GM12878 (cell line): ENCODE measurements around the gene BAHD1. TPM values are rescaled to one million over a fixed set of nuclear protein-coding genes. Genes with fewer than 3 reads are reported as not detected.

Experiments
- ATAC-seq: fragments of 200-7000 bp; cut with Tn5 transposase; 3 replicates; pipeline ENCODE4 v1.9.1; 2020; ENCODE audit warnings: mild to moderate bottlenecking, moderate library complexity
- BruUV-seq: library from RNA; stranded (reverse); fragments of 400-500 nt; replicated peaks from 2 replicates; lab custom pipeline; 2021; lab: Mats Ljungman, UMichigan
- CTCF ChIA-PET: fragments of 300-600 bp; sonication (Branson Sonifier 250); formaldehyde crosslinking; extraction: SDS; loops from one replicate; lab custom pipeline; 2021; ENCODE audit warnings: inconsistent platforms; lab: Yijun Ruan, JAX
- POLR2A ChIA-PET: fragments of 350-600 bp; formaldehyde crosslinking; extraction: SDS; loops from one replicate; lab custom pipeline; 2021; ENCODE audit warnings: inconsistent platforms; lab: Charles Lee
- RAD21 ChIA-PET: fragments of 300-600 bp; sonication (Branson Sonifier 250); formaldehyde crosslinking; loops from one replicate; lab custom pipeline; 2023; ENCODE audit warnings: antibody characterized with exemption; ENCODE audit not compliant: unreplicated experiment; lab: Charles Lee
- SMC1A ChIA-PET: fragments of 300-600 bp; sonication (Branson Sonifier 250); formaldehyde crosslinking; loops from one replicate; lab custom pipeline; 2023; ENCODE audit not compliant: unreplicated experiment, uncharacterized antibody; lab: Charles Lee
- DNase-seq: peaks from one replicate; pipeline ENCODE4 v3.0.0-alpha.2; 2011; ENCODE audit warnings: low read depth, low spot score
- FAIRE-seq: peaks from 3 replicates; lab custom pipeline; 2011; peaks lifted over from hg19 to GRCh38; lab: Jason Lieb, UNC
- H2AFZ ChIP-seq: 2 replicates; pipeline ENCODE4 v1.6.0; 2011; ENCODE audit warnings: low read depth, low read length, control low read depth; ENCODE audit not compliant: control insufficient read depth
- H3K27ac ChIP-seq: 2 replicates; pipeline ENCODE4 v1.5.1; 2011; ENCODE audit warnings: control low read depth; ENCODE audit not compliant: control insufficient read depth, insufficient read depth
- H3K27me3 ChIP-seq, 2 experiments: replicated peaks in 1 of 2; 2 replicates each; pipeline versions ENCODE4 v1.6.0 to v1.6.1; 2011; ENCODE audit warnings: low read length in 1 of 2; ENCODE audit not compliant: control insufficient read depth in 2 of 2, insufficient read depth in 2 of 2
- H3K36me3 ChIP-seq, 2 experiments: 2 replicates each; pipeline ENCODE4 v1.5.1; 2011; ENCODE audit warnings: low read length in 1 of 2; ENCODE audit not compliant: control insufficient read depth in 2 of 2, insufficient read depth in 2 of 2
- H3K4me1 ChIP-seq: 2 replicates; pipeline ENCODE4 v1.6.1; 2011; ENCODE audit warnings: mild to moderate bottlenecking, low read length, moderate library complexity, mixed read lengths; ENCODE audit not compliant: control insufficient read depth, insufficient read depth
- H3K4me2 ChIP-seq: 2 replicates; pipeline ENCODE4 v1.6.0; 2011; ENCODE audit warnings: control low read depth; ENCODE audit not compliant: control insufficient read depth, insufficient read depth
- H3K4me3 ChIP-seq: fragments of 200-600 bp; sonication (generic); 2 replicates; pipeline ENCODE4 v1.5.1; 2016
- H3K79me2 ChIP-seq: 2 replicates; pipeline ENCODE4 v1.6.0; 2011; ENCODE audit warnings: low read length; ENCODE audit not compliant: control insufficient read depth, insufficient read depth
- H3K9ac ChIP-seq: 2 replicates; pipeline ENCODE4 v1.8.0; 2011; ENCODE audit warnings: low read length, control low read depth, mixed read lengths; ENCODE audit not compliant: control insufficient read depth, insufficient read depth
- H3K9me3 ChIP-seq: replicated peaks from 3 replicates; pipeline ENCODE4 v1.5.1; 2011; ENCODE audit warnings: mild to moderate bottlenecking, low read length; ENCODE audit not compliant: control insufficient read depth, insufficient read depth
- H4K20me1 ChIP-seq: 2 replicates; pipeline ENCODE4 v1.6.0; 2011; ENCODE audit not compliant: control insufficient read depth, insufficient read depth
- ATF3 ChIP-seq: IDR thresholded peaks from 2 replicates; pipeline ENCODE4 v1.6.1; 2011; ENCODE audit warnings: low read depth, mild to moderate bottlenecking, low read length, moderate library complexity, borderline replicate concordance; ENCODE audit errors: extremely low read depth
- BCLAF1 ChIP-seq: fragments of 450-650 bp; IDR thresholded peaks from 2 replicates; pipeline ENCODE4 v1.6.1; 2017; ENCODE audit warnings: antibody characterized with exemption, mild to moderate bottlenecking, moderate library complexity
- CBX5 ChIP-seq: sonication (generic); IDR thresholded peaks from 2 replicates; pipeline ENCODE4 v1.6.1; 2016; ENCODE audit warnings: low read depth, moderate library complexity, mild to moderate bottlenecking, inconsistent platforms
- E2F4 ChIP-seq: IDR thresholded peaks from 2 replicates; pipeline ENCODE4 v1.6.1; 2012; ENCODE audit warnings: low read depth, low read length, improper control_type of control experiment
- LARP7 ChIP-seq: fragments of 450-650 bp; IDR thresholded peaks from 2 replicates; pipeline ENCODE4 v1.6.1; 2017; ENCODE audit warnings: mild to moderate bottlenecking
- MEF2A ChIP-seq: IDR thresholded peaks from 2 replicates; pipeline ENCODE4 v1.6.1; 2011; ENCODE audit warnings: low read depth, mild to moderate bottlenecking, low read length, moderate library complexity; ENCODE audit not compliant: insufficient read depth
- POLR2AphosphoS5 ChIP-seq: IDR thresholded peaks from 2 replicates; pipeline ENCODE4 v1.6.1; 2011; ENCODE audit warnings: mild to moderate bottlenecking, low read length, inconsistent platforms
- RAD21 ChIP-seq: IDR thresholded peaks from 2 replicates; pipeline ENCODE4 v1.6.1; 2011; ENCODE audit warnings: mild to moderate bottlenecking, low read depth, low read length, moderate library complexity; ENCODE audit not compliant: insufficient read depth
- SMAD1 ChIP-seq: fragments of 450-650 bp; IDR thresholded peaks from 2 replicates; pipeline ENCODE4 v1.6.1; 2018; ENCODE audit warnings: mild to moderate bottlenecking, low read depth; ENCODE audit not compliant: partially characterized antibody
- SMAD5 ChIP-seq: IDR thresholded peaks from 2 replicates; pipeline ENCODE4 v1.6.1; 2016; ENCODE audit warnings: antibody characterized with exemption, low read depth
- TAF1 ChIP-seq: IDR thresholded peaks from 2 replicates; pipeline ENCODE4 v1.6.1; 2011; ENCODE audit warnings: mild to moderate bottlenecking, low read depth, low read length, borderline replicate concordance
- TCF12 ChIP-seq: IDR thresholded peaks from 2 replicates; pipeline ENCODE4 v1.6.1; 2011; ENCODE audit warnings: low read depth, mild to moderate bottlenecking, low read length
- YBX1 ChIP-seq: fragments of 450-650 bp; IDR thresholded peaks from 2 replicates; pipeline ENCODE4 v1.6.1; 2016; ENCODE audit warnings: antibody characterized with exemption
- YY1 ChIP-seq: IDR thresholded peaks from 2 replicates; pipeline ENCODE4 v1.6.1; 2011; ENCODE audit warnings: low read depth, mild to moderate bottlenecking, low read length
- whole genome bisulfite sequencing: methylation state at CpG from one replicate; pipeline ENCODE4 v1.1.6; 2016; ENCODE audit warnings: low lambda C conversion rate; ENCODE audit not compliant: insufficient replicate concordance, insufficient coverage; ENCODE audit errors: missing lambda C conversion rate; 5-methylcytosine and 5-hydroxymethylcytosine counted together
- in situ Hi-C: fragments of 300-500 bp; cut with MboI; formaldehyde crosslinking; loops from 9 replicates; pipeline ENCODE4 v1.14.3; 2018; ENCODE audit warnings: mixed read lengths
- intact Hi-C: fragments of 100-400 bp; cut with micrococcal nuclease; formaldehyde crosslinking; loops from one replicate; pipeline ENCODE4 v1.14.2; 2022; ENCODE audit not compliant: unreplicated experiment
- polyA plus RNA-seq, 11 experiments: library from polyadenylated mRNA; depleted of rRNA in 4 of 11; unstranded in 6 of 11; stranded (reverse) in 5 of 11; fragments of >200 nt; fragmentation: Nextera tagmentation in 4 of 11; fragmentation: Illumina TruSeq in 1 of 11; extraction: Ambion mirVana in 4 of 11; extraction: Trizol in 1 of 11; gene quantifications; 1 replicate in 1 of 11; 2 replicates in 10 of 11; pipeline versions ENCODE4 v1.2.1 to v1.2.3, GENCODE V29; 2011 to 2016; ENCODE audit warnings: inconsistent platforms in 2 of 11, missing spikeins in 2 of 11, low read depth in 1 of 11
- total RNA-seq, 4 experiments: library from RNA; depleted of rRNA in 3 of 4; stranded (reverse); fragments of >200 nt in 3 of 4; fragmentation: Illumina TruSeq in 1 of 4; extraction: Trizol in 1 of 4; gene quantifications; 2 replicates each; pipeline versions ENCODE4 v1.2.1 to v1.2.3, GENCODE V29; 2013 to 2021

The BAHD1 gene
- total and polyA plus RNA-seq, 10 of the 15 experiments (the other 5 are each of a cell fraction or from before 2014, with no cell fraction given): 0.21 to 21.8 (median 5.8) TPM

GRCh38 chr15:40471808-40472150, 31.0 kb downstream of the BAHD1 start:
- peak overlapping the region; percentile 85 for H3K4me3 ChIP-seq
- H3K9me3 ChIP-seq: no peaks in the 10 kb centered on the region
- ChIA-PET SMC1A (no interaction called here), POLR2A (no interaction called here), RAD21 (no interaction called here), CTCF (no interaction called here)
- H3K27ac ChIP-seq: peak overlapping the region; percentile 70
- TF ChIP-seq ATF3: no peak
- DNase-seq: no peak
- H3K36me3 ChIP-seq: peaks cover 0 to 4% of the 10 kb centered on the region in 2 experiments; a peak in 1 of 4 replicates
- ATAC-seq: peak; percentile 49
- H3K4me2 ChIP-seq: peak overlapping the region; percentile 94
- TSS peak; percentile 48 for BruUV-seq
- H3K27me3 ChIP-seq: no peaks in the 10 kb centered on the region
- intact Hi-C loops (no loop called here), in situ Hi-C loops (no loop called here)
- H3K79me2 ChIP-seq: peaks cover 9% of the 10 kb centered on the region
- peak; percentile 18 for FAIRE-seq
- whole genome bisulfite sequencing: 0% methylated on average over 16 of the region's 16 CpGs
- peak overlapping the region; percentile 77 for H3K9ac ChIP-seq
- H3K4me1 ChIP-seq: peaks cover 8% of the 10 kb centered on the region
- peak overlapping the region; percentile 81 for H2AFZ ChIP-seq
- H4K20me1 ChIP-seq: no peaks in the 10 kb centered on the region

GRCh38 chr15:40472171-40472727, 31.5 kb downstream of the BAHD1 start:
- no peak overlapping the region for H3K27ac ChIP-seq
- FAIRE-seq: peak; percentile 27
- no TSS peak for BruUV-seq
- H3K79me2 ChIP-seq: peaks cover 9% of the 10 kb centered on the region
- CTCF ChIA-PET: interaction anchor here (1.0 kb wide), 1 partner anchor 15 kb away, joined by 4 read pairs; no protein-coding TSS in a partner anchor
- in situ Hi-C loops: no loop called here
- intact Hi-C loops: no loop called here
- SMC1A ChIA-PET: interaction anchor here (1.1 kb wide), 1 partner anchor 10 kb away, joined by 3 read pairs; no protein-coding TSS in a partner anchor
- no peaks in the 10 kb centered on the region for H3K9me3 ChIP-seq
- no peak for DNase-seq
- no peaks in the 10 kb centered on the region for H3K27me3 ChIP-seq
- H3K4me2 ChIP-seq: peak overlapping the region; percentile 94
- H3K9ac ChIP-seq: peak overlapping the region; percentile 77; the same call in 1 of the 2 replicates
- peak overlapping the region; percentile 85 for H3K4me3 ChIP-seq
- POLR2A ChIA-PET: no interaction called here
- RAD21 ChIA-PET: no interaction called here
- H2AFZ ChIP-seq: no peak overlapping the region
- WGBS: 30% methylated on average over 9 of the region's 9 CpGs
- ATAC-seq: no peak
- no peaks in the 10 kb centered on the region for H3K36me3 ChIP-seq
- peaks cover 8% of the 10 kb centered on the region for H3K4me1 ChIP-seq
- H4K20me1 ChIP-seq: no peaks in the 10 kb centered on the region
- no peak for TF ChIP-seq POLR2AphosphoS5
- no peak for TF ChIP-seq LARP7
- TF ChIP-seq RAD21: no peak
- TF ChIP-seq YBX1: no peak
- no peak for TF ChIP-seq TCF12
- TF ChIP-seq SMAD5: no peak
- TF ChIP-seq BCLAF1: no peak
- TF ChIP-seq TAF1: no peak
- no peak for TF ChIP-seq CBX5
- TF ChIP-seq YY1: no peak
- TF ChIP-seq E2F4: no peak
- TF ChIP-seq MEF2A: no peak
- no peak for TF ChIP-seq SMAD1
